GM12875 (cell line): ENCODE measurements around the gene ARHGEF17.

Experiments
- H3K4me3 ChIP-seq: one replicate; pipeline ENCODE4 v1.5.1; 2011; ENCODE audit warnings: low read depth, low read length, control low read depth
- TF ChIP-seq, protein P1 (sequence below): IDR thresholded peaks from 2 replicates; pipeline ENCODE4 v1.5.1; 2011; ENCODE audit warnings: low read depth, mild to moderate bottlenecking, control low read depth, inconsistent platforms, low read length, moderate library complexity, borderline replicate concordance; ENCODE audit not compliant: insufficient read depth

The ARHGEF17 gene

GRCh38 chr11:73311394-73311869 is 3.4 kb downstream of the ARHGEF17 start:
- no peak overlapping the region for H3K4me3 ChIP-seq
- TF ChIP-seq, protein P1, sequence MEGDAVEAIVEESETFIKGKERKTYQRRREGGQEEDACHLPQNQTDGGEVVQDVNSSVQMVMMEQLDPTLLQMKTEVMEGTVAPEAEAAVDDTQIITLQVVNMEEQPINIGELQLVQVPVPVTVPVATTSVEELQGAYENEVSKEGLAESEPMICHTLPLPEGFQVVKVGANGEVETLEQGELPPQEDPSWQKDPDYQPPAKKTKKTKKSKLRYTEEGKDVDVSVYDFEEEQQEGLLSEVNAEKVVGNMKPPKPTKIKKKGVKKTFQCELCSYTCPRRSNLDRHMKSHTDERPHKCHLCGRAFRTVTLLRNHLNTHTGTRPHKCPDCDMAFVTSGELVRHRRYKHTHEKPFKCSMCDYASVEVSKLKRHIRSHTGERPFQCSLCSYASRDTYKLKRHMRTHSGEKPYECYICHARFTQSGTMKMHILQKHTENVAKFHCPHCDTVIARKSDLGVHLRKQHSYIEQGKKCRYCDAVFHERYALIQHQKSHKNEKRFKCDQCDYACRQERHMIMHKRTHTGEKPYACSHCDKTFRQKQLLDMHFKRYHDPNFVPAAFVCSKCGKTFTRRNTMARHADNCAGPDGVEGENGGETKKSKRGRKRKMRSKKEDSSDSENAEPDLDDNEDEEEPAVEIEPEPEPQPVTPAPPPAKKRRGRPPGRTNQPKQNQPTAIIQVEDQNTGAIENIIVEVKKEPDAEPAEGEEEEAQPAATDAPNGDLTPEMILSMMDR: no peak

GRCh38 chr11:73312036-73312435 is 4.0 kb downstream of the ARHGEF17 start:
- peak overlapping the region; percentile 3 for H3K4me3 ChIP-seq
- TF ChIP-seq, protein P1: no peak

GRCh38 chr11:73312851-73313327 is 4.8 kb downstream of the ARHGEF17 start:
- TF ChIP-seq, protein P1: no peak
- H3K4me3 ChIP-seq: peak overlapping the region; percentile 14

DNA sequence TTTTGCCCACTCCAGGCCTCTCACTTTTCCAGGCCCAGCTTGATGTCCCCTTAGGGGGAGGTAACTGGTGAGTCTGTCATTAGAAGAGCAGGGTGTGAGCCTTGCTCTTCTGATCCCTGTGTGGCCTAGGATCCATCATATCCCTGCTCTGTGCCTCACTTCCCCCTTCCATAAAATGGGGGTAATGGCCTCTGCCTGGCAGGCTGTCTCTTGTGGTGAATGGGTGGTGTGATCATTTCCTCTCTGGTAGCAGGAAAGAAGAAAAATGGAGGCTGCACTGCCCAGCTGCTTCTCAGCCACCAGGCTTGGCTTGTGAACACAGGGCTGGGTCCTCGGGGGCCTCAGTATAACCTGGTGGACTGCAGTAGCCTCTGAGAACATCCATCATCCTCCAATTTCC is 5.6 kb downstream of the ARHGEF17 start:
- no peak overlapping the region for H3K4me3 ChIP-seq

GRCh38 chr11:73314117-73314961 is 6.3 kb downstream of the ARHGEF17 start:
- H3K4me3 ChIP-seq: no peak overlapping the region
- TF ChIP-seq, protein P1: no peak

More for the DNA sequence above, 5.6 kb downstream of the ARHGEF17 start:
- TF ChIP-seq, protein P1: no peak

GRCh38 chr11:73315293-73316020 is 7.4 kb downstream of the ARHGEF17 start:
- no peak overlapping the region for H3K4me3 ChIP-seq
- TF ChIP-seq, protein P1: no peak

DNA sequence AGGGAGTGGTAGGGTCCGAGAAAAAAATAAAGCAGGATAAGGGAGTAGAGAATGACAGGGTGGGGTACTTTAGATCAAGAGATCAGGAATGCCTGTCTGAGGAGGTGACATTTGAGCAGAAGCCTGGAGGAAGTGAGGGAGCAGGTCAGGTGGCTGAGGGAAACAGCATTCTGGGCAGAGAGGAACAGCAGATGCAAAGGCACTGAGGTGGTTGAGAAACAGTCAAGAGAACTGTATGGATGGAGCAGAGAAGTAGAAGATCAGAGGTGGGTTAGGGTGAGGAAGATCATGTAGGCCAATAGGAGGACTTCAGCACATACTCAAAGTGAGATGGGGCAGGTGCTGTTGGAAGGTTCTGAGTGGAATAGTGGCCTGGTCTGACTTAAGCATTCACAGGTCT is 8.3 kb downstream of the ARHGEF17 start:
- H3K4me3 ChIP-seq: no peak overlapping the region
- TF ChIP-seq, protein P1: no peak
